HepG2 (cell line): ENCODE measurements around the gene C11orf91. TPM values are rescaled to one million over a fixed set of nuclear protein-coding genes. Genes with fewer than 3 reads are reported as not detected.
A peak's percentile ranks its signal among the peaks of the same experiment; 100 is the strongest.

Experiments
- ADNP ChIP-seq: sonication (generic); formaldehyde crosslinking; IDR thresholded peaks from 2 replicates; pipeline ENCODE4 v1.4.0; 2020; ENCODE audit warnings: missing genetic modification reagents
- HNF4A ChIP-seq: sonication (generic); formaldehyde crosslinking; IDR thresholded peaks from 2 replicates; pipeline ENCODE4 v1.4.0; 2020; ENCODE audit warnings: missing genetic modification reagents
- HOXA5 ChIP-seq: sonication (generic); formaldehyde crosslinking; IDR thresholded peaks from 2 replicates; pipeline ENCODE4 v1.4.0; 2020; ENCODE audit warnings: missing genetic modification reagents
- KDM5B ChIP-seq: sonication (generic); formaldehyde crosslinking; IDR thresholded peaks from 2 replicates; pipeline ENCODE4 v1.4.0; 2020; ENCODE audit warnings: missing genetic modification reagents, mild to moderate bottlenecking, borderline replicate concordance
- RBFOX2 ChIP-seq: fragments of 200-400 bp; formaldehyde crosslinking; IDR thresholded peaks from 2 replicates; pipeline ENCODE4 v1.6.1; 2017; ENCODE audit warnings: low read depth, mild to moderate bottlenecking, low read length
- SP1 ChIP-seq, 2 experiments: fragments of 450-650 bp in 1 of 2; sonication (generic) in 1 of 2; formaldehyde crosslinking in 1 of 2; IDR thresholded peaks; 2 replicates each; pipeline versions ENCODE4 v1.4.0 to v1.6.1; 2016 to 2020; ENCODE audit warnings: missing genetic modification reagents in 1 of 2
- TBX2 ChIP-seq: sonication (generic); formaldehyde crosslinking; IDR thresholded peaks from 2 replicates; pipeline ENCODE4 v1.5.0; 2020; ENCODE audit warnings: missing genetic modification reagents, mild to moderate bottlenecking, borderline replicate concordance
- TCF12 ChIP-seq, 2 experiments: fragments of 450-650 bp in 1 of 2; sonication (generic) in 1 of 2; formaldehyde crosslinking in 1 of 2; IDR thresholded peaks; 2 replicates each; pipeline versions ENCODE4 v1.6.1 to v1.8.0; 2017 to 2022; ENCODE audit warnings: antibody characterized with exemption in 1 of 2, mild to moderate bottlenecking in 1 of 2, missing genetic modification reagents in 1 of 2, moderate library complexity in 1 of 2
- TSC22D2 ChIP-seq: sonication (generic); formaldehyde crosslinking; IDR thresholded peaks from 2 replicates; pipeline ENCODE4 v1.5.1; 2020; ENCODE audit warnings: missing genetic modification reagents, mild to moderate bottlenecking, borderline replicate concordance
- XRCC5 ChIP-seq: fragments of 200-400 bp; formaldehyde crosslinking; optimal IDR thresholded peaks from 2 replicates; pipeline ENCODE3; 2017; ENCODE audit warnings: mild to moderate bottlenecking, low read length
- ZNF30 ChIP-seq: sonication (generic); formaldehyde crosslinking; IDR thresholded peaks from 2 replicates; pipeline ENCODE4 v1.5.0; 2020; ENCODE audit warnings: mild to moderate bottlenecking, missing genetic modification reagents
- ZNF335 ChIP-seq: sonication (generic); formaldehyde crosslinking; IDR thresholded peaks from 2 replicates; pipeline ENCODE4 v1.4.0; 2020; ENCODE audit warnings: missing genetic modification reagents
- ZNF768 ChIP-seq: sonication (generic); formaldehyde crosslinking; IDR thresholded peaks from 2 replicates; pipeline ENCODE4 v1.4.0; 2020; ENCODE audit warnings: missing genetic modification reagents
- polyA plus RNA-seq, 8 experiments: library from polyadenylated mRNA; depleted of rRNA in 3 of 8; stranded (reverse) in 7 of 8; unstranded in 1 of 8; fragments of >200 nt; fragmentation: Illumina TruSeq in 4 of 8; extraction: Trizol in 4 of 8; gene quantifications; 2 replicates each; pipeline versions ENCODE4 v1.2.1 to v1.2.3, GENCODE V29; 2011 to 2016; ENCODE audit warnings: low read depth in 4 of 8, missing spikeins in 1 of 8, mixed read lengths in 1 of 8; ENCODE audit not compliant: insufficient read depth in 1 of 8
- total RNA-seq, 5 experiments: library from RNA; depleted of rRNA; stranded (reverse); fragments of >200 nt; fragmentation: Illumina TruSeq; extraction: Trizol; gene quantifications; 2 replicates each; pipeline ENCODE4 v1.2.3, GENCODE V29; 2016; ENCODE audit warnings: low read depth in 1 of 5
- TF ChIP-seq, protein P1 (sequence below): sonication (generic); formaldehyde crosslinking; IDR thresholded peaks from 2 replicates; pipeline ENCODE4 v1.5.0; 2020; ENCODE audit warnings: mild to moderate bottlenecking, missing genetic modification reagents, borderline replicate concordance
- TF ChIP-seq, protein P2 (sequence below): sonication (generic); formaldehyde crosslinking; IDR thresholded peaks from 2 replicates; pipeline ENCODE4 v1.4.0; 2020; ENCODE audit warnings: low read depth, missing genetic modification reagents
- TF ChIP-seq, protein P3 (sequence below): sonication (generic); formaldehyde crosslinking; IDR thresholded peaks from 2 replicates; pipeline ENCODE4 v1.4.0; 2020; ENCODE audit warnings: missing genetic modification reagents
- TF ChIP-seq, protein P4 (sequence below): sonication (generic); formaldehyde crosslinking; IDR thresholded peaks from 2 replicates; pipeline ENCODE4 v1.5.0; 2020; ENCODE audit warnings: mild to moderate bottlenecking, missing genetic modification reagents

The C11orf91 gene
- total and polyA plus RNA-seq, 2 of the 13 experiments (the other 11 are each of a cell fraction or from before 2014, with no cell fraction given) = 0.35 TPM; not detected in 1

DNA sequence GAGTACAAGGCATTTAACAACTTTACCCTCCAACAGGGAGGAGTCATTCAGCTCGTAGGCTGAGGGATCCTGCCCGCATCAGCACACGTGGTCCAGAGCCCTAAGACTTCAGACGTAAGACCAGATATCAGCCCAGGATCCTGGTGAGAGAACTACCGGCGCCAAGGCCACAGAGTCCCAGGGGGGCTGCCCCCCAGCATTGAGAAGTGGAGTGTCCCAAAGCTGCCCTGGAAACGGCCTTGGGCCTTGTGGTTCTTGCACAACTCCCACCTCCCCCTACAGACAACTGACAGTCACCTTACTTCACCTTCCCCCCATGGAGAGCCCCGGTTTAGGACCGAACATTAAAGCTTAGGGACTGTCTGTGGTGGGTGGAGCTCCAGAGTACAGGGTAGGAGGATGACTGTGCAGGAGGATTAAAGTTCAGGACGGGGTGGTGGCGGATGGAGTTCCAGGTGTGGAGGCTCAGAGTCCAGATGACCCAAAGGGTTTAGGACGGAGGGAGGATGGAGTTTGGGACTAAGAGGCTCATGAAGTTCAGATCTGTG, 1.0 kb downstream of the C11orf91 start (continued):
- TF ChIP-seq XRCC5 (no peak), TCF12 (IDR thresholded peaks at IDR 0.05) (no peak), TCF12 (CRISPR knock-in tag; IDR thresholded peaks at IDR 0.05) (no peak), ZNF30 (CRISPR knock-in tag) (no peak), RBFOX2 (no peak), KDM5B (CRISPR knock-in tag) (peak; percentile 70; the same call in 1 of the 2 replicates), TSC22D2 (CRISPR knock-in tag) (no peak), HOXA5 (CRISPR knock-in tag) (peak; percentile 42; the same call in 1 of the 2 replicates), ADNP (CRISPR knock-in tag) (no peak), SP1 (IDR thresholded peaks at IDR 0.05) (no peak), SP1 (CRISPR knock-in tag; IDR thresholded peaks at IDR 0.05) (0 out of 2 replicates have a peak, but pooled peaks have one; percentile 22), TBX2 (CRISPR knock-in tag) (peak; percentile 83), HNF4A (CRISPR knock-in tag) (peak; percentile 90), ZNF335 (peak; percentile 69; the same call in 1 of the 2 replicates), ZNF768 (CRISPR knock-in tag) (no peak)
- TF ChIP-seq, protein P1, sequence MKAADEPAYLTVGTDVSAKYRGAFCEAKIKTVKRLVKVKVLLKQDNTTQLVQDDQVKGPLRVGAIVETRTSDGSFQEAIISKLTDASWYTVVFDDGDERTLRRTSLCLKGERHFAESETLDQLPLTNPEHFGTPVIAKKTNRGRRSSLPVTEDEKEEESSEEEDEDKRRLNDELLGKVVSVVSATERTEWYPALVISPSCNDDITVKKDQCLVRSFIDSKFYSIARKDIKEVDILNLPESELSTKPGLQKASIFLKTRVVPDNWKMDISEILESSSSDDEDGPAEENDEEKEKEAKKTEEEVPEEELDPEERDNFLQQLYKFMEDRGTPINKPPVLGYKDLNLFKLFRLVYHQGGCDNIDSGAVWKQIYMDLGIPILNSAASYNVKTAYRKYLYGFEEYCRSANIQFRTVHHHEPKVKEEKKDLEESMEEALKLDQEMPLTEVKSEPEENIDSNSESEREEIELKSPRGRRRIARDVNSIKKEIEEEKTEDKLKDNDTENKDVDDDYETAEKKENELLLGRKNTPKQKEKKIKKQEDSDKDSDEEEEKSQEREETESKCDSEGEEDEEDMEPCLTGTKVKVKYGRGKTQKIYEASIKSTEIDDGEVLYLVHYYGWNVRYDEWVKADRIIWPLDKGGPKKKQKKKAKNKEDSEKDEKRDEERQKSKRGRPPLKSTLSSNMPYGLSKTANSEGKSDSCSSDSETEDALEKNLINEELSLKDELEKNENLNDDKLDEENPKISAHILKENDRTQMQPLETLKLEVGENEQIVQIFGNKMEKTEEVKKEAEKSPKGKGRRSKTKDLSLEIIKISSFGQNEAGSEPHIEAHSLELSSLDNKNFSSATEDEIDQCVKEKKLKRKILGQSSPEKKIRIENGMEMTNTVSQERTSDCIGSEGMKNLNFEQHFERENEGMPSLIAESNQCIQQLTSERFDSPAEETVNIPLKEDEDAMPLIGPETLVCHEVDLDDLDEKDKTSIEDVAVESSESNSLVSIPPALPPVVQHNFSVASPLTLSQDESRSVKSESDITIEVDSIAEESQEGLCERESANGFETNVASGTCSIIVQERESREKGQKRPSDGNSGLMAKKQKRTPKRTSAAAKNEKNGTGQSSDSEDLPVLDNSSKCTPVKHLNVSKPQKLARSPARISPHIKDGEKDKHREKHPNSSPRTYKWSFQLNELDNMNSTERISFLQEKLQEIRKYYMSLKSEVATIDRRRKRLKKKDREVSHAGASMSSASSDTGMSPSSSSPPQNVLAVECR (CRISPR knock-in tag) = peak; percentile 73; the same call in 1 of the 2 replicates
- TF ChIP-seq, protein P2, sequence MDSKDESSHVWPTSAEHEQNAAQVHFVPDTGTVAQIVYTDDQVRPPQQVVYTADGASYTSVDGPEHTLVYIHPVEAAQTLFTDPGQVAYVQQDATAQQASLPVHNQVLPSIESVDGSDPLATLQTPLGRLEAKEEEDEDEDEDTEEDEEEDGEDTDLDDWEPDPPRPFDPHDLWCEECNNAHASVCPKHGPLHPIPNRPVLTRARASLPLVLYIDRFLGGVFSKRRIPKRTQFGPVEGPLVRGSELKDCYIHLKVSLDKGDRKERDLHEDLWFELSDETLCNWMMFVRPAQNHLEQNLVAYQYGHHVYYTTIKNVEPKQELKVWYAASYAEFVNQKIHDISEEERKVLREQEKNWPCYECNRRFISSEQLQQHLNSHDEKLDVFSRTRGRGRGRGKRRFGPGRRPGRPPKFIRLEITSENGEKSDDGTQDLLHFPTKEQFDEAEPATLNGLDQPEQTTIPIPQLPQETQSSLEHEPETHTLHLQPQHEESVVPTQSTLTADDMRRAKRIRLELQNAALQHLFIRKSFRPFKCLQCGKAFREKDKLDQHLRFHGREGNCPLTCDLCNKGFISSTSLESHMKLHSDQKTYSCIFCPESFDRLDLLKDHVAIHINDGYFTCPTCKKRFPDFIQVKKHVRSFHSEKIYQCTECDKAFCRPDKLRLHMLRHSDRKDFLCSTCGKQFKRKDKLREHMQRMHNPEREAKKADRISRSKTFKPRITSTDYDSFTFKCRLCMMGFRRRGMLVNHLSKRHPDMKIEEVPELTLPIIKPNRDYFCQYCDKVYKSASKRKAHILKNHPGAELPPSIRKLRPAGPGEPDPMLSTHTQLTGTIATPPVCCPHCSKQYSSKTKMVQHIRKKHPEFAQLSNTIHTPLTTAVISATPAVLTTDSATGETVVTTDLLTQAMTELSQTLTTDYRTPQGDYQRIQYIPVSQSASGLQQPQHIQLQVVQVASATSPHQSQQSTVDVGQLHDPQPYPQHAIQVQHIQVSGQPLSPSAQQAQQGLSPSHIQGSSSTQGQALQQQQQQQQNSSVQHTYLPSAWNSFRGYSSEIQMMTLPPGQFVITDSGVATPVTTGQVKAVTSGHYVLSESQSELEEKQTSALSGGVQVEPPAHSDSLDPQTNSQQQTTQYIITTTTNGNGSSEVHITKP (CRISPR knock-in tag) = peak; percentile 97
- TF ChIP-seq, protein P3, sequence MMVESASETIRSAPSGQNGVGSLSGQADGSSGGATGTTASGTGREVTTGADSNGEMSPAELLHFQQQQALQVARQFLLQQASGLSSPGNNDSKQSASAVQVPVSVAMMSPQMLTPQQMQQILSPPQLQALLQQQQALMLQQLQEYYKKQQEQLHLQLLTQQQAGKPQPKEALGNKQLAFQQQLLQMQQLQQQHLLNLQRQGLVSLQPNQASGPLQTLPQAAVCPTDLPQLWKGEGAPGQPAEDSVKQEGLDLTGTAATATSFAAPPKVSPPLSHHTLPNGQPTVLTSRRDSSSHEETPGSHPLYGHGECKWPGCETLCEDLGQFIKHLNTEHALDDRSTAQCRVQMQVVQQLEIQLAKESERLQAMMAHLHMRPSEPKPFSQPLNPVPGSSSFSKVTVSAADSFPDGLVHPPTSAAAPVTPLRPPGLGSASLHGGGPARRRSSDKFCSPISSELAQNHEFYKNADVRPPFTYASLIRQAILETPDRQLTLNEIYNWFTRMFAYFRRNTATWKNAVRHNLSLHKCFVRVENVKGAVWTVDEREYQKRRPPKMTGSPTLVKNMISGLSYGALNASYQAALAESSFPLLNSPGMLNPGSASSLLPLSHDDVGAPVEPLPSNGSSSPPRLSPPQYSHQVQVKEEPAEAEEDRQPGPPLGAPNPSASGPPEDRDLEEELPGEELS (CRISPR knock-in tag) = peak; percentile 49; the same call in 1 of the 2 replicates
- TF ChIP-seq, protein P4, sequence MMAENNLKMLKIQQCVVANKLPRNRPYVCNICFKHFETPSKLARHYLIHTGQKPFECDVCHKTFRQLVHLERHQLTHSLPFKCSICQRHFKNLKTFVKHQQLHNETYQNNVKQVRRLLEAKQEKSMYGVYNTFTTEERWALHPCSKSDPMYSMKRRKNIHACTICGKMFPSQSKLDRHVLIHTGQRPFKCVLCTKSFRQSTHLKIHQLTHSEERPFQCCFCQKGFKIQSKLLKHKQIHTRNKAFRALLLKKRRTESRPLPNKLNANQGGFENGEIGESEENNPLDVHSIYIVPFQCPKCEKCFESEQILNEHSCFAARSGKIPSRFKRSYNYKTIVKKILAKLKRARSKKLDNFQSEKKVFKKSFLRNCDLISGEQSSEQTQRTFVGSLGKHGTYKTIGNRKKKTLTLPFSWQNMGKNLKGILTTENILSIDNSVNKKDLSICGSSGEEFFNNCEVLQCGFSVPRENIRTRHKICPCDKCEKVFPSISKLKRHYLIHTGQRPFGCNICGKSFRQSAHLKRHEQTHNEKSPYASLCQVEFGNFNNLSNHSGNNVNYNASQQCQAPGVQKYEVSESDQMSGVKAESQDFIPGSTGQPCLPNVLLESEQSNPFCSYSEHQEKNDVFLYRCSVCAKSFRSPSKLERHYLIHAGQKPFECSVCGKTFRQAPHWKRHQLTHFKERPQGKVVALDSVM = peak; percentile 71; the same call in 1 of the 2 replicates
